GM19438 (cell line): ENCODE data around the gene CLRN2.
"Not testable (repeated sequence)": the region's sequence is repeated elsewhere in the genome, so short reads cannot be mapped to it uniquely, and the experiment has no call there.

Experiments used
- ATAC-seq: cut with Tn5 transposase; IDR thresholded peaks from one replicate; pipeline ENCODE4 v1.9.1; 2021; ENCODE audit warnings: low read depth; ENCODE audit not compliant: unreplicated experiment

CLRN2 gene

DNA sequence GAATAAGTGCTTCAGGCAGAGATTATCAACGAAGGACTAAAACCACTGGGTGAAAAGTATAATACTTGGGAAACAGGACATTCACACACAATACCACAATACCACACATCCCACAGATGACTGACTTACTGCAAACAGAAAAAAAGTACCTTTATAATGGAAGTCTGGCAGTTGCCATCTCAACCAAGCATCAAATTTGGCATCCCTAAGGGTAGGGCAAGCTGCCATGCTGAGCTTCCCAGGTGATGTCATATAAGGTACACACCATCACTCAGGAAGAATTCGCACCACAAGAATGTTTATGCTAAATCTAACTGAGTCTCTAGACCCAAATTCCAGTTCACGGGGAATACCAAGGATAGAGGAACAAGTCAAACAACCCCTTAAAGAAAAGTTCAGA lies 12.2 kb upstream of the CLRN2 start:
- ATAC-seq = no peak

DNA sequence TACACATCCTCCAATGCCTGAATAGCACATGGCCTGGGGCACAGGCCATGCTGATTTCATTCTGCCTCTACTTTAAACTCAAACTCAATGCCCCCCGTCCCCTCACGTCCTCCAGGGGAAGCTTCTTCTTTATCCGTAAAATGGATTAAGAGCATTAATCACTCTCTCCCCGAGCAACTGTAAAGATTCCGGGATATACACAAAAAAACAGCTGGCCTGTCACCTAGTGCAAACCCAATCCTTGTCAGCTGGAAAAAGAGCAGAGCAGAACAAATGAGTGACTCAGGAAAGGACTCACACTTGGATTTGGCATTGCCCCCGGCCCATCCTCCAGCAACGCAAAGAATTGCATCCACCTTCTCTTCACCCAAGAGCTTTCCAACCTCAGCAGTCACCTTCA lies 10.9 kb upstream of the CLRN2 start:
- no peak for ATAC-seq

DNA sequence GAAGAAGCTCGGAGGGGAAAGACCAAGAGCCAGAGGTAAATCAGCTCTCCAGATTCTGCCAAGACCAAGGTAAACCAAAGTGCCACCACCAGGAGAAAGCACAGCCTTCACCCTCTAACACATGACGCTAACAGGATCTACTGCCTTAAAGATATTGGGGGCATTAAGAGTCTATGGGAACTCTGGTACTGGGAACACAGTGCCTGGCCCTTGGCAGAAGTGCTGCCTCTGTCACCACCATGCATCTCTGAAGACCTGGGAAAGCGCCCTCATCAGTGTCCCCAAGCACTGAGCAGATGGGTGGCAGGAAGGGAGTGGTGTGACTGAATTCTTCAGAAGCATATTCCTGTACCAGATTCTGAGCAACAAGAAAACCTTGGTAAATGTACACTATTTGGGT lies 4.4 kb upstream of the CLRN2 start:
- no peak for ATAC-seq

DNA sequence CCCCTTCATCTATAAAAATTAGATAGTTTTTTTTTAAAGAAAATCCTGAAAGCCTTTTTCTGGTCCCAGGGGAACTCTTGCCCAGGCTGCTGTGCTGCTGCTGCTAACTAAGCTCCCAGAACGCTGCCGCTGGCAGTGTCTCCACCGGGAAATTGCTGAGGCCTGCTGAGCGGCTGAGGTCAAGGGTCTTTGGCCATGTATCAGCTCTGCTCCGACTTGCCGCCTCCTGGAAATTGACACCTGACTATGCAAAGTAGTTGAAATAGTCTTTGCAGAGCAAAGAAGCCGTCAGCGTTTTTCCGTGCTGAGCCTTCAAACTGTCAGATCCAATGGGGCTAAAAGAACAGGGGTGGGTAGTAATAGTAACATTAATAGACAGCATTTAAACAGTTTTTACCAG lies 3.9 kb upstream of the CLRN2 start:
- ATAC-seq = no peak

DNA sequence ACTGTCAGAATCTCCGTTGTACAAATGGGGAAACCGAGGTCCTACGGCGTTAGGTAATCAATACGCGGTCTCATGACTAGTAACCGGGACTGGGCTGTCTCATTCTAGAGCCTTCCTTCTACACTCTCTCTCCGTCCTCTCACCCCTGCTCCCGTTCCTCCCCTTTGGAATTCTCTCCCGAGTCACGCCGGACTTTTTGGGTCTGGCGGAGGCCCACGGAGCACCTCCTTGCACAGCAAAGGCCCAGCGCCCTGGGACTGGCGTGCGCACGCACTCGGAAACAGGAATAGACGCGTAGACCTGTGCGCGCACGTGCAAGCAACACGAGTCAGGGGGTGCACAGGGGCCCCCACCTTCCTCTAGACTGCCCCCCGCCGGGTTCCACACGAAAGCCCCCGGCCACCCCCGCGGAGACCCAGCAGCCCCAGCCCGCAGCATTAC lies 3.4 kb upstream of the CLRN2 start:
- ATAC-seq = peak; percentile 63

DNA sequence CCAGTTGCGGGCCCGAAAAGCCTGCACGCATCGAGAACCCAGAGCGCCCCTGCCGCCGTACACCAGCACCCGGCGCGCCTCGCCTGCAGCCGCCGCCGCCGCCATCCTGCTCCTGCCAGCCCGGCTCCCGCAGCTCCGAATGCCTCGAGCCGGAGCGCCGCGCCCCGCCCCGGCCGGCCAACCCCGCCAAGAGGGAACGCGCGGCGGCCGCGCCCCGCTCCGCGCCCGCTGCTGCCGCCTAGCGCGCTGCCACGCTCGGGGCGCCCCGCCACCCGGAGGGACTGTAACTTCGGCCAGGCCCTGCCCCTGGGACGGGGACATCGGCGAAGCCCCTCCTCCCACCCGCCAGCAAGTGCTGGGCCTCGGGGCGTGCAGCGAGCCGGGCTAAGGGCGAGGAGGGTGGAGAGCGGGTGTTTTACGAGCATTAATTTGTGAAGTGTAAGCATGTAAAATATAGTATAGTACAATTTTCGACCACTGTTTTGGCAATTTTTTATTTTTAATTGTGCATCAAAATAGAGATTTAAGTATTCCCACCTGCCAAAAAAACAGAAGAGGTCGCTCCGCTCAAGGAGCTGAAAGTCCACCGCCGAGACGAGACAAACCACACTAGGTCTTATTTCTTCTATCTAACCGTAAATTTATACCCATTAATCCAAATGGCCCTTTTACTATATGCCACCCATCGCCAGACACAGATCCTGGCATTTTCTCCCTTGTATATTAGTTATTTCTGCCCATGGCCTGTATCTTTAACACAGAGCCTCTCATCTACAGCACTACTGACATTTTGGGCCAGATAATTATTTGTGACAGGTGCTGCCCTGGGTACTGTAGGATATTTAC lies 2.8 kb upstream of the CLRN2 start, which contains the start of gene QDPR:
QDPR (minus strand) TSS at position 141 of the 846 bp plus-strand sequence; CDS start at position 105, 36 bp downstream.
- peak; percentile 86 for ATAC-seq

DNA sequence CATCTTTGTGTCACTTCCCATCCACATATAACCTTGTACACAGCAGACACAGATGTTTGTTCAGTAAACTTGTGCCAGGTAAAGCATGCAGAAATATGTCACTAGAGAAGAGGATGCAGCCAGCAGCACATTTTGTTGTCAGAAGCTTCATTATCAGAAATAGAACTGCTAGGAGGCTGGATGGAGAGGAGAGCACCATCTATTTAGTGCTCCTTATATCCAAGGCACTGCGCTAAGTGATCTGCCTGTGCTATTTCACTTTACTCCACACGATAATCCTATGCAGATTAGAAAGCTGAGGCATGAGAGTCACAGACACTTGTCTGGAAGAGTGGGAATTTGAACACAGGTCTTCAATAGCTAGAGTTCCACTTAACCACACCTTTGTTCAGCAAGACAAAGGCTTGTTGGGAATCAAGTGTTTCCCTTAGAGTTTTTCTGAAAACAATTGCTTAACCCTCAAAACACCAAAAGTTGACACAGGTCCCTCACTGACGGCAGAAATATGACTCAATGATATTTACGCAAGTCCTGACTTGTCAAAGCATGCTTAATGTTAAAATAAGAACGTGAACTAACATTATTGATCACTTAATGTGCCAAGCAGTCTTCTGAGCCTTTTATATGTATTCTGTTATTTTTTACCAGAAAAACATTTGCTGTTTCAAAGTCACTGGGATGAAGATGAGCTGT lies 1.8 kb upstream of the CLRN2 start:
- no peak for ATAC-seq

DNA sequence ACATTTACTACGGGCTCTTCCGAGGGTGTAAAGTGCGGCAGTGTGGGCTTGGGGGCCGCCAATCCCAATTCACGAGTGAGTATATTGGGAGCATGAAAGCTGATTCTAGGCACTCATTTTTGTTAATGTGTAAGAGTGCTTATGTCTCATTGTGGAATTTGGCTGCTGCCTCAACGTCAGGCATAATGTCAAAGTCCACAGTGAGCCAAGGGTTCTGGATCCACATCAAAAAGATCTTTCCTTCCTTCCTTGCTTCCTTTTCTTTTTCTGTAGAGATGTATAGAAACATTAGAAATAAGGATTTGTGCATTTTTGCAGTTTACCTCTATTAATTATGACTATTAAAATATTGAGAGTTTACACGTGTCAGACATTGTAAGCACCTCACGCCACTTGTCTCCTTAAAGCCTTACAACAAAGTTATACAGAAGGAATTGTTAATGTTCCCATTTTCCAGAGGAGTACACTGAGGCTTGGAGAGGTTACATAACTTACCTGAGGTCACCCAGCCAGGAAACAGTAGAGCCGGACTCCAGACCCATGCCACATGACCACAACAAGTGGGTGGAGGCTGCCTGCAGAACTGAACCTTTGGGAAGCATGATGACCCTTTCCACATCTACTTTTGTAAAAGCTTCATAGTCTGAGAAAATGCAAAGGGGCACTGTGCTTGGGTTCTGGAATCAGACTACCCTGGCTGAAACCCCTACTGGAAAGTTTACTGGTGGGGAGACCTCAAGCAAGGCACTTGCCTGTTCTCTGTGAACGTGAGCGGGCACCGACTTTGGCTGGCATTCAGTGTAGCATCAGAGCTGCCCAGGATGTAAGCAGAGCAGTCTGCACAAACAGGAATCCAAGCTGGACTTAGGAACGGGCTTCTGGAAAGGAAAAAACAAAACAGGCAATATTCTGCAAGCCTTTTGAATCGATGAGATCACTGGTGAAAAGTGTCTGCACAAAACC lies 761 bp downstream of the CLRN2 start:
- no peak for ATAC-seq

DNA sequence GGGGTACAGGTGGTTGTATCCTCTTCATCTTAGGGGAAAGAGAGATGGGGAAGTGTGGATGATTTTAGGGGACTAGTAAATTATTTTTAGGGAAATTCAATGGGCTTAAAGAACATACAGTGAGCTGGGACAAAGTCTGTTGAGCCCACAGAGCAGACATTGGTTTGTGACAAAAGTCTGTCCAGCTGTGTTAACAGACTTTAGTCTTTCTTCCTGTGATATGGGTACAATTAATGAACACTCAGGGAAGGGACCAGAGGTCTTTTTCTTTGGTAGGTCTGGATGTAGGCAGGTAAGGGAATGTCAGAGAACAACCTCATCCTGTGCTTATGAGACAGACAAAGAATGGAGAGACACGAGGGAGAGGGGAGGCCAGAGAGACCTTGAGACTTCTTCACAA lies 2.0 kb downstream of the CLRN2 start:
- no peak for ATAC-seq

DNA sequence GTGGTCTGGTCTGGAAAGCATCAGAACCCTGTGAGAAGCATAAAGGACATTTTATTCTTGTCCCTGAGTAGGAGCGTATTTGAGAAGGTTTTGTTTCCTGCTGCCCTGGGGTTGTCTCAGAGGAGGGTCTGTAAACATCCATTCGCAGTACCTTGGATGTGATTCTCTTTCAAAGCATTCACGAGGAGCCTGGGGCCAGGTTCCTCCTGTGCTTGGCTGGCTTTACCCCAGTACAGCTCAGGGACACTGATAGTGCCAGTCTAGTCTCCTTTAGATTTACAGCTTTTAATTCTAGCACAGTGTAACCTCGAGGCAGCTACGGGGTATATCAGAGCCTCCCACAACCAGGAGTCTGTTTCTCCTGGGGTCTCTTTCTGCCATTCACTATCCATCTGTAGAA lies 2.7 kb downstream of the CLRN2 start:
- ATAC-seq = no peak

DNA sequence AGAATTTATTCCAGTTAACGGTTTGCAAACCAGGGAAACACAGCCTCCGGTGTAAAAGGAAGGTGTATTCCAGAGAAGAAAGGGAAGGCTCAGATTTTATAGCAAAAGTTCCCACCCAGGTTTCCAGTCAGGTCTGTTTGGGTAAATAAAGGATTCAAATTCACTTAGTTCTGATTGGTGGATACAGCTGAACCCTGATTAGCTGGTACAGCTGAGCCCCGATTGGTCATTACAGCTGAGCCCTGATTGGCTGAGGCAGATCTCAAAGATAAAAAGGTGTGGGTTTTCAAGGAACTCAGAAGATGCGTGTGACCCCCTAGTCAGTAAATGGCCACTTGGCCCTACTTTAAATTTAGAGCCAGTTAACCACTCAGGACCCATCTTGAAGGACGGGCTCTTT lies 6.6 kb downstream of the CLRN2 start:
- no peak for ATAC-seq

DNA sequence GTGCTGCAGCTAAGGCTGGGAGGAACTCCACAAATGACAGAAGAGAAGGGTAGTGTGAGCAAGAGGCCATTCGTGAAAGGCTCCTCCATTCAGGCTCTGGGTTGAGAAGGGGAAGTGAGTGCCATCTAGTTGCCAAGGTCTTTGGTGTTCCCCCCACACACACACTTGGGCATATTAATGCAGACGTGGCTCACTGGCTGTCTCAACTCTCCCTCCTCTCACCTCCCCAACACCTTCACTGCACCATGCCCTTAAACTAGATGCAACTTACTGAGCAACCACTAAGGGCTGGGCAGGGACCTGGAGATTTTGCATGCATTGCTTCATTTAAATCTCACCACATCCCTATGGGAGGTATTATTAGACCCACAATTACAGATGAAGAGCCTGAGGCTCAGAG lies 8.7 kb downstream of the CLRN2 start:
- no peak for ATAC-seq

DNA sequence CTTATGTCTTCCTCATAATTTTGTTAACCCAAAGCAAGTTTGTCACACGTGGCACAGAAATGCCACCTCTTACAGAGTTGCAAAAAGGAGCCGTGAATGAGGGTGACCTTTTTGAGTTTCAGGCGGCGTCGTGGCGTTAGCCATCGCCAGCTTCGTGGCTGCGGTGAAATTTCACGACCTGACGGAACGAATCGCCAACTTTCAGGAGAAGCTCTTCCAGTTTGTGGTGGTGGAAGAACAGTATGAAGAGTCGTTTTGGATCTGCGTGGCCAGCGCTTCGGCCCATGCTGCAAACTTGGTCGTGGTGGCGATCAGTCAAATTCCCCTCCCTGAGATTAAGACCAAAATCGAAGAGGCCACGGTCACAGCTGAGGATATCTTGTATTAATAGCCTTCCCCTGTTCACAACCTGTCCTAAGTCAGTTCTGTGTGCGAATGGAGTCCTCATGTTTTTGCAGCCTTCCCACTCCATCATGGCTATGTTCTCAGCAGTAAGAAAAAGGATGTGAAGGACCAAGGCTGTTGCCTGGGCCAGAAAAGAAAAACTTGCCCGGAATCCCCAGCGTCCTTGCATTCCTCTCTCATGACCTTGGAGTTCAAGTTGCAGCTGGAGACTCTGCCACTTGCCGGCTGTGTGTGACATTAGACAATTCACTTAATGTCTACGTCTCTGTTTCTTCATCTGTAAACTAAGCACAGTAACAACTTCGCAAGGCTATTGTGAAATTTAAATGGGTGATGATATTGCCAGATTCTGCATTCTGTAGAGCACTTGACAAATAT lies 11.9 kb downstream of the CLRN2 start:
- ATAC-seq = no peak

DNA sequence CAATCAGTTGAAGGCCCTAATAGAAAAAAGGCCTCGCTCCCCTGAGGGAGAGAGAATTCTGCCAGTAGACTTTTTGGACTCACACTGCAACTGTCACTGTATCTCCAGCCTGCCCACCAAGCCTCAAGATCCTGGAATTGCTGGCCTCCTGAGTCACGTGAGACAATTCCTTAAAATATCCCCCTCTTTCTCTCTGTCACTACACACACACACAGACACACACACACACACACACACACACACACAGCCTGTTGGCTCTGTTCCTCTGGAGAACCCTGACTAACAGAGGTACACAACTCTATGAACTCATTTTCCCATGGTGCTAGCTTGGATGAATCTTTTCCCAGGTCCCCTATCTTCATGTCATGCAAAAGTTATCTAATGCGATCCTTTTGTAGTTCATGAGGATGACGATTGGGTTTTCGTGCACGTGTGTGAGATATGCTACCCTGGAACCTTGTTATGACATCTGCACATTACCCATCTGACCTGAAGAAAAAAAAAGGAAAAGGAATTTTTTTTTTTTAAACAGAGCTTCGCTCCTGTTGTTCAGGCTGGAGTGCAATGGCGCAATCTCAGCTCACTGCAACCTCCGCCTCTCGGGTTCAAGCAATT lies 13.7 kb downstream of the CLRN2 start:
- ATAC-seq = no peak

DNA sequence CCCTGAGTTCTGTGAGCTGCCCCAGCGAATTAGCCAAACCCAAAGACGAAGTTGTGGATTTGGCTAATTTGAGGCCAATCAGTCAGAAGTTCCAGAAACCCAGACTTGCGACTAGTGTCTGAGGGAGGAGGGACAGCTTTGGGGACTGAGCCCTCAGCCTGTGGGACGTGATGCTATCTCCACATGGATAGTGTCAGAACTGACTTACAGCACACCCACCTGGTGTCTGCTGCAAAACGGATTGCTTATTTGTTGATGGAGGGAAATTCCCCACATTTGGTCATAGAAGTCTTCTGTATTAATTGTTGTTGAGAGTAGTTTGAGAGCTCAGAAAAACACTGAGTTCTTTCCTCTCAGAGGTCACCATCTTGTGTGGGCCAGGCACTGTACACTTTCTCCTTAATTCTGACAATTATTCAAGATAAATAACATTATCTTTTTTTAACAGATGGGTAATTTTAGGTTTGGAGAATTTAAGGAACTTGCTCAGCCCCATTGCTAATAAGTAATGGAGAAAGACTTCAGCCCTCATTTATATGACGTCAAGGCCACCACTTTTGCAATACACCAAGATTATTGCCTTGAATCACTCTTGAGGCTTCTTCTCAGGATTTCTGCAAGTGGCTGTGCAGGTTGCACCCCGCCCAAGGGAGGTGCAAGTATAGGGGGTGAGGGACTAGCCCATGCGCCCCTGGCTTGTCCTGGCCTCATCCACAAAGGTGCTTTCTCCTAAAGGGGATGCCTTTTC lies 16.7 kb downstream of the CLRN2 start:
- ATAC-seq = no peak

DNA sequence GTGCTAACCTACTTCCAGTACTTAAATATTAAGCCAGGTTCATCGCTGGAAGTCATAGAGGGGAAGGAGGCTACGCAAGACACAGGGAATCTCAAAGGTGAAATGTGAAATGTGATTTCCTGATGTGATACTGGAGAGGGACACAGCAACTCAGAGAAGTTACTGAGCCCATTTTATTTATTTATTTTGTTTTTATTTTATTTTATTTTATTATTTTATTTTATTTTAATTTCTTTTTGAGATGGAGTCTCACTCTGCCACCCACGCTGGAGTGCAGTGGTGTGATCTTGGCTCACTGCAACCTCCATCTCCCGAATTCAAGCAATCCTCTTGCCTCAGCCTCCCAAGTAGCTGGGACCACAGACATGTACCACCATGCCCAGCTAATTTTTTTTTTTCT lies 19.7 kb downstream of the CLRN2 start:
- ATAC-seq = no peak

DNA sequence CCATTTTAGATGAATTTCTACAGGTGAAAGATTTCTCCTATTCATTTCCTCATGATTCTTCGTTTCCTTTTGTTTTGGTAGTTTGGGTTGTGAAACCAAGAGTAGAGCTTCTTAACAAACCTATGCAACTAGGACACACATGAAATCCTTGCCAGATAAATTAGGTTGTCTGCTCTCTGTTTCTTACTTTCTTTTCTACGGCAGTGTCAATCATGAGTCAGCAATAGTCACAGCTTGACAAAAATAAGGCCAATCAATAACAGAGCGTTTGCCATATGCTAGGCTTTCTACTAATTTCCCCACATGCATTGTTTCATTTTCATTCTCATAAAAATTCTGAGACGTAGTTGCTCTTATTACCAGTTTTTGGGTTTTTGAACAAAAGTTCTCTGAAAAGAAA lies 20.3 kb downstream of the CLRN2 start:
- no peak for ATAC-seq

DNA sequence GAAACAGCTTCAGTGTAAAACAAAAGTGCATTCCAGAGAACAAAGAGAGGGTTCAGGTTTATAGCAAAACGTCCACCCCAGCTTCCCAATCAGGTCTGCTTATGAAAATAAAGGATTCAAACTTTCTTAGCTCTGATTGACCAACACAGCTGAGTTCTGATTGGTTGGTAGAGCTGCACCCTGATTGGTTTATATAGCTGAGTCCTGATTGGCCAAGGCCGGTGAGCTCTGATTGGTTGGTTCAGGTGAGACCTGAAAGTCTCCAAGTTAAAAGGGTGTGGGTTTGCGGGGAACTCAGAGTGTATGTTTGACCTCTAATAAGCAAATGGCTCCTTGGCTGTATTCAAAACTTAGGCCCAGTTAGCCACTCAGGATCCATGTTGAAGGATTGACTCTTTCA lies 20.9 kb downstream of the CLRN2 start:
- ATAC-seq = no peak

DNA sequence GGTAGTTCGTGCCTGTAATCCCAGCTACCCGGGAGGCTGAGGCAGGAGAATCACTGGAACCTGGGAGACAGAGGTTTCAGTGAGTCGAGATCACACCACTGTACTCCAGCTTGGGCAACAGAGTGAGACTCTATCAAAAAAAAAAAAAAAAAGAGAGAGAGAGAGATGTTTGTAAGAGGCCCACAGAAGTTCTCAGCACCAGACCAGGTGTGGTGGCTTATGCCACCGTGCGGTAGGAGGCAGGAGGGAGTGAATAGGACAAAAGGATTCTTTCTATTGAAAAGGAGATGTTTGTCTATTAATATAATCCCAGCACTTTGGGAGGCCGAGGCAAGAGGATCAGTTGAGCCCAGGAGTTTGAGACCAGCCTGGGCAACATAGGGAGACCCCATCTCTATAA lies 22.1 kb downstream of the CLRN2 start:
- not testable (repeated sequence) for ATAC-seq
